Neural cell (in vitro differentiated cells): ENCODE data around the gene C20orf141.

Experiments used
- CTCF ChIP-seq: fragments of 450-650 bp; IDR thresholded peaks from 2 replicates; pipeline ENCODE4 v1.5.1; 2014; ENCODE audit warnings: antibody characterized with exemption, mild to moderate bottlenecking, moderate library complexity; ENCODE audit not compliant: poor library complexity, severe bottlenecking
- EP300 ChIP-seq: fragments of 450-650 bp; conservative IDR thresholded peaks from 2 replicates; pipeline ENCODE4 v1.6.1; 2014; ENCODE audit warnings: antibody characterized with exemption, mild to moderate bottlenecking, moderate library complexity; ENCODE audit not compliant: poor library complexity, severe bottlenecking
- EZH2 ChIP-seq: fragments of 200-600, 300-800 bp; shearing (Covaris generic), sonication (generic); IDR thresholded peaks from 2 replicates; pipeline ENCODE4 v1.6.1; 2014; ENCODE audit warnings: antibody characterized with exemption, low read length, borderline replicate concordance, mild to moderate bottlenecking; ENCODE audit not compliant: insufficient read depth, poor library complexity, severe bottlenecking
- RAD21 ChIP-seq: fragments of 450-650 bp; conservative IDR thresholded peaks from 2 replicates; pipeline ENCODE4 v1.6.1; 2014; ENCODE audit warnings: antibody characterized with exemption, mild to moderate bottlenecking, moderate library complexity
- SMC3 ChIP-seq: fragments of 450-650 bp; conservative IDR thresholded peaks from 2 replicates; pipeline ENCODE4 v1.6.1; 2014; ENCODE audit warnings: antibody characterized with exemption, mild to moderate bottlenecking, moderate library complexity; ENCODE audit not compliant: poor library complexity
- TAF1 ChIP-seq: IDR thresholded peaks from 2 replicates; pipeline ENCODE4 v1.6.1; 2012; ENCODE audit warnings: low read depth

GRCh38 chr20:2800521-2801285 lies 14.1 kb upstream of the C20orf141 start, which contains the start of gene CPXM1:
- TF ChIP-seq CTCF (no peak), EZH2 (no peak), TAF1 (no peak), SMC3 (no peak), RAD21 (no peak), EP300 (no peak)
